Nucleus accumbens (tissue), 56 donors: ENCODE measurements around the gene MAP2K2.

Experiments
- DNase-seq, 56 donors: peaks; one replicate each; lab custom pipeline; 2025; lab: John Stamatoyannopoulos, UW

MAP2K2 gene

DNA sequence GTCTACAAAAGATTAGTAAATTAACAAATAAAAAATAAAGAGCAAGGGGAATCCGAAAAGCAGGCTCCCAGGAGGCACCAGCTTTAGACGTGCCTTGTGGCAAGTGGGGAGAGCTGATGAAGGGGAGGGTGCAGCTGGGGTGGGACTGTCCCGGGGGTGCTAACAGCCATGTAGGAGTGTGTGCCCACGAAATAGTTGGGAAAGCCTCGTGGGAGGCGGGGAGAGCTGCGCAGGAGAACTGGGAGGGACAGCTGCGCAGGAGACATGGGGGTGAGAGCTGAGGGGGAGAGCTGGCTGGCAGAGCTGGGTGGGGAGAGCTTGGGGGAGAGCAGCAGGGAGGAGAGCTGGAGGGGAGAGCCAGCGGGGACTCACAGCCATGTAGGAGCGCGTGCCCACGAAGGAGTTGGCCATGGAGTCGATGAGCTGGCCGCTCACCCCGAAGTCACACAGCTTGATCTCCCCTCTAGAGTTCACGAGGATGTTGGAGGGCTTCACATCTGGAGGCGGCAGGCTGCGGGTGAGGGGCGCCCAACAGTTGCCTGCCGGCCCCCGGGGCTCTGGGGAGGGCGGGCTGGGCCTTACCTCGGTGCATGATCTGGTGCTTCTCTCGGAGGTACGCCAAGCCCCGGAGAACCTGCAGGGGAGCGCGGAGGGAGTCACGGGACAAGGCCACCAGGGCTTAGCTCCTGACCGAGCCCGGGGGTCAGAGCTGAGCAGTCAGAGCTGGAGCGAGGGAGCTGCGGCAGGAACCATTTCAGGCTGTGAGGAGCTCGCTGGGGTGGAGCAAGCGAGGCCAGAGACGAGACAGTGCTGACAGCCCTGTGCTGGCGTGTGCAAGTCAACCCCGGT, 23.1 kb downstream of the MAP2K2 start:
- DNase-seq: peak in 4 of 56 donors; percentile 8 to 31 (median 28)

DNA sequence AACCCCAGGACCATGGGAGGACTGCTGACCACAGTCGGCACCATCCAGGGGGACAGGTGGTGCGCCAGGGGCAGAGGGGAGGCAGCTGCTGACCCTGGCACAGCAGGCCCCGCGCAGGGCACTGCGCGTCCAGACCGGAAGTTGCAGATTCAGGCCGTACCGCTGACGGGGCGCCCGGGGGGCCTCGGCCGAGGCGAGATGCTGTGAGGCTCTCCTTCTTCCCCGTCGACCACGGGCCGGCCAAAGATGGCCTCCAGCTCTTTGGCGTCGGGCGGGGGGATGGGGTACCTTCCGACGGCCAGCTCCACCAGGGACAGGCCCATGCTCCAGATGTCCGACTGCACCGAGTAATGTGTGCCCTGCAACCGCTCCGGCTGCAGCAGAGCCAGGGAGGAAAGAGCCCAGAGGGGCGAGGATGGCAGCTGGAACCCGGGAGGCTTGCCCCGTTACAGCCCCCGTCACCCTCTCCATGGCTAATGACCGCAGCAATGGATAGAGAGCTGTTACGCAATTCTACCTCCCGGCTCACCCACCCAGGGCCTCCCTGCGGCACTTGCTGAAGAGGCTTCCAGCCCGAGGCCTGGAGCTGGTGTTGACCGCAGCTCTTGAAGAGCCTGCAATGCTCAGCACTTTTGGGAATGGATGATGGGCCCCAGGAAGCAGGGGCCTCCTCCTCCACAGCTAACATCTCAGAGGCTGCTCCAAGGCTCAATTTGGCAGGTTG, 24.7 kb downstream of the MAP2K2 start:
- no peak for DNase-seq

DNA sequence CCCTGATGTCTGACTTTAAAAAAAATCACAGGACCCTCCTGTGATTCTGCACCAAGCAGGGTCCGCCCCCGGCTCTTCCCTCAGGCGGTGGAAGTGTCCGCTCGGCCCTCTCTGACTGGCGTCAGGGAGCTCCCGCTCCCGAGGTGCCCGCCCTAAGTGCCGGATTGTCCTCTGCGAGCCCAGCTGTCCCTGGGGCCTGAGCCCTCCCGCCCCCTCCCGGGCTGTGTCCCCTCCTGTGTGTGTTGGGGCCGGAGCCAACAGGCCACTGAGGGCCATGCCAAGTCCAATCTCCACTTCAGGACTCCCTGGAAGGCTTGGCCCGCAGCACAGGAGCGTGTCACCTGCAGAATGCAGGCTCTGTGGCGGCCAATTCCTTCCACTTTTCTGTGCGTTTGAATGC, 25.4 kb downstream of the MAP2K2 start:
- DNase-seq: peak in 30 of 56 donors; percentile 5 to 69 (median 26)

DNA sequence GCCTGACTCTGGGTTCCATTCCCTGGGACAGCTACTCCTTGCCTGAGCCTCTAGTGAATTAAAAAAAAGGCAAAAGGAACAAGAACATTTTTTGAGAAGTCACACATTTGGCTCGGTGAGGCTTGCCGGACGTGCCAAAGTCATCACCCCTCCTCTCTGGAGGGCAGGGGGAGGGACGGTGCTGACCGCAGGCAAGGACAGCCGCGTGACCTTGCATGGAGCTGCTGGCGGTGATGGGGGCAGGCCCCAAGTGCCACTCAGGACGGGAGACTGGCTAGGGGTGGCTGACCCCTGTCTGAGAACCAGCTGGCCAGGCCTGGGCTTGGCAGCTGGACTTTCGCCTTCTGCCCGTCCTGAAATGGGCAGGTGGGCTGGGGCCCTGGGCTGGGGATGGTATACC, 26.4 kb downstream of the MAP2K2 start:
- DNase-seq: peak in 1 of 56 donors; percentile 27

DNA sequence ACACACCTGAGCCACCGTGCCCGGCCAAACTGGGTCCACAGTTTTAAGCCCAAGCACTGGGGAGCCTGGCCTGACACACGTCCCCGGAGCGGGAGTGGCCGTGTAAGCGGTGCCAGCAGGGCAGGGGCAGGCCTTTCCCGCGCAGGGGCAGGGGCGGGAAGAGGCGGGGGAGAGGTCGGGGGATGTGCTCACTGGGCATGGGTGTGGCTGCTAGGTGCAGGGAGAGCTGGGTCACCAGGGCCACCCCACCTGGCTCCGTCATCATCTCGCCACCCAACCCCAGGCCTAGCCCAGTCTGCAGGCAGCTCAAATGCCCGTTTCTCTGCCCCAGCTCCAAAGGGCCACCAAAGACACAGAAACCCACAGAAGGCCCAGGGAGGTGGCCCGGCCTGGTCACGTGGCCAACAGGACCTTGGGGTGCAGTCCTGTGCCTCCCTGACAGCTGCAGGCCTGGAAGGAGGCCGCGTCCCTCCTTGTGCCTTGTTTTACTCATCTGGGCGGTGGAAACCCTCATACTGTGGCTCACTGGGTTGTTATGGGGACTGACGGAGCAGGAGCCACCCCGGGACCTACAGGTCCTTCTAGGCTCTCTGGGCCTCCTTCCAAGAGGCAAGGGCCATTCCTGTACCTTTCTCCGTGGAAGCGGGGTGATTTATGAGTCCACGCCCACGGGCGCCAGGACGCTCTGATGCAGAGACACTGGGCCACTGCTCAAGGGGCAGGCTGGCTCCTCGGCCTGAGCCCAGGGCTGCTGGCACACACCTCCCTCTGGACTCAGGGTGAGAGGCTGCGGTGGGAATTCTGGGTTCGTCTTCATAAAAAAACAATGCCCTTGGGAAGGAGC, 27.7 kb downstream of the MAP2K2 start:
- no peak for DNase-seq

DNA sequence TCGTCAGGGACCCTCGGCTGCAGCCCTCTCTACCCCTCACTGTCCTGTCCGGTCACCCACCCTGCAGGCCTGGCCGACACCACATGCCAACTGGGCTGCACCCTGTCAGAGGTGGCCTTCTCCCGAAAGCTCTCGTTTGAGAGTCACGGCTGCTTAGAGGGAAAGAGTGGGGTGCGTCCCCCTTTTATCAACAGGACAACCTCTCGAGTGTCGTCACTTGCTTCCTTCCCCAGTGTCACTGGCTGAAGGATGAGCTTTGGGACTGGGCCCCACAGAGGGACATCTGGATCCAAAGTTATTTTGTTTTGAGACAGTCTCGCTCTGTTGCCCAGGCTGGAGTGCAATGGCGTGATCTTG, 28.5 kb downstream of the MAP2K2 start:
- DNase-seq: no peak

DNA sequence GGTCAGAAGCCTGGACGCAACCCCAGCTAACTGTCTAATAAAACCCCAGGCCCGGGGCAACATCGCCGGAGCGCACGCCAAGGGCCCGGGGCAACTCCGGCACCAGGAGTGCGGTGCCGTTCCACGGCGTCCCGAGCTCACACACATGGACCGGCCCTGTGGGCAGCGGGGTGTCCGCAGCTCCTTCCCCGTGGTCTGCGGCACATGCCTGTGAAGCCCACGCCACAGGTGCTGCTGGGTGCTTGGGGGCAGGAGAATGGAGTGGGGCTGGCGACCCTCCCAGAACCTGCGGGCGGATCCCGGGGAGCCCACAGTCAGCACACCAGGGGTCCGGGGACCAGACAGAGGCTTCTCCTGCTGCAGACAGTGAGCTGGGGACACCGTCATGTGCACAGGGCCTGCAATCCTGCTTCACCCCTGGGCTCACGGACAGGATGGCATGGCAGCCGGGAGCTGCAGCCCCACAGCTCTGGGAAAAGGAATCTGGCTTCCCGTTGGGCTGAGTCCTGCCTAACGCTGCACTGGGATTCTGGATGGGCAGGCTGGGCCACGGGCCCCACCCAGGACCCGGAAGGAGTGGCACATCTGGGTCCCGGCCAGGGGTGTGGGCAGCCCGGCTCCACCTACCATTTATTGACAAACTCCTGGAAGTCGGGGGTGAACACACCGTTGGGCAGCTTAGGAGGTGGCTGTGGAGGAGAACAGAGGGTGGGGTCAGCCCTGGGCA, 29.0 kb downstream of the MAP2K2 start:
- no peak for DNase-seq

DNA sequence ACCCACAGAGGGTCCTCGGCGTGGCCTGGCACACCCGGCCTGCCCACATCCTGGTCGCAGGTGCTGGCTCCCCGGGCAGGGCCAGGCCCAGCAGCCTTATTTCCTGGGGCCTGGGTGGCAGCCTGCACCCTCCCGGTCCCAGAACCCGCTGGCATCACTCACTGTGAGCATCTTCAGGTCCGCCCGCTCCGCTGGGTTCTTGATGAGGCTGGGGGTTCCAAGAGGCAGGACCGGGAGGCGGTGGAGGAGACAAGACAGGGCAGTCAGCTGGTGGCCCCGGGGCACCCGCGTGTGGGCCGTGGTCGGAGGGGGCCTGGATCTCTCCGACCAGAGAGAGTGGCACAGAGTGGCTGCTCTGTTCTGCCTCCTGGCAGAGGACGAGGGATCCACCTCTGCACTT, 29.6 kb downstream of the MAP2K2 start:
- DNase-seq: no peak

DNA sequence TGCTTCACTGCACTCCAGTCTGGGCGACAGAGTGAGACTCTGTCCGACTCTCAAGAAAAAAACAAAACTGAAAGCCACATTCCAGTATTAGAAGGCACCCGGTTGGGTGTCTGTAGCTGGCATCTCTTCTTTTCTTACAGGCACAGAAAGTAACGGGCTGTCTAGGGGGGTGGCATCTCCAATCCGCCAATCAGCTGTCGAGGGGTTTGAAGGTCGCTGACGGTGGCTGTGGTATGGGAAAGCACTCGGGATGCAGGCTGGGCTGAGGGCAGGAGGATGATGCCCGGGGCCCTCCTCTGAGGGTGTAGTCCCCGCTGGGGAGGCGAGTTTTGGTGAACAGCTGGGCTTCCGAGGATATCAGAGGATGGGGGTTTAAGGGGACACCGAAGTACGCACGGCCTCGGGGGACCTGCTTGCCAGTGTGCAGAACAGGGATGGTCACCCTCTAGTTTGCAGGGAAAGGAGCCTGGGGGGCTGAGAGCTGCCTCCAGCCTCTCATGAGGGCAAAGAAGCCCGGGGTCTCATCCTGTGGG, 30.2 kb downstream of the MAP2K2 start:
- DNase-seq: no peak

DNA sequence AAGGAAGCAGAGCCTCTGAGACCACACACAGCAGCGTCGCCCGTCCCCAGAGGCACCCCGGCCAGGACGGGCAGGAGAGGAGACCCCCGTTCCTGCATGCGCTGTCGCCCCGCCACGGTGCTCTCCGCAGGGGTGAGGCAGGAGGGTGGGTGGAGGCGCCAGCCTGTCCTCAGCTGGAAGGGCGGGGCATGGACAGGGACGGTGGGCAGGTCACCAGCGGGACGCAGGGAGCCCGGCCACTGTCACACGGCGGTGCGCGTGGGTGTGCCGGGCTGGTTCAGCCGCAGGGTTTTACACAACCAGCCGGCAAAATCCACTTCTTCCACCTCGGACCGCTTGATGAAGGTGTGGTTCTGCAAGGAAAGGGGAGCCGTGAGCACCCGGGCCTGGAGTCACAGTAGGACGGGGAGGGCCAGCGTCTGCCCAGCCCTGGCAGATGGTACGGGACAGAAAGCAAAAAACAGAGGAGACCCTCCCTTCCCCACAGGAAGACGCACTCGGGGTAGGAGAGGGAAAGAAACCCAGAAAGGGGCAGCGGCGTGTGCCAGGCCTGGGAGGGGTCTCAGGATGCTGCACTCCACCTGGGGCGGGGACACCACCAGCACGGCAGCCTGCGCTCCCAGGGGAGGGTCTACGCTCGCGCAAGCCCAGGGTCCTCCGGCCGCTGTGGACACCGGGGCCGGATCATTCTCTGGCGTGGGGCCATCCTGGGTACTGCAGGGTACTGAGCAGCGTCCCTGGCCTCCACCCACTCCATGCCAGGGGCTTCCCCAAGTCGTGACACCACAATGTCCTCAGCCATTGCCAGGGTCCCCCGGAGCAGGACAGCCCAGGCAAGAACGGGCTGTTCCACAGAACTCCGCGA, 33.3 kb downstream of the MAP2K2 start:
- no peak for DNase-seq

DNA sequence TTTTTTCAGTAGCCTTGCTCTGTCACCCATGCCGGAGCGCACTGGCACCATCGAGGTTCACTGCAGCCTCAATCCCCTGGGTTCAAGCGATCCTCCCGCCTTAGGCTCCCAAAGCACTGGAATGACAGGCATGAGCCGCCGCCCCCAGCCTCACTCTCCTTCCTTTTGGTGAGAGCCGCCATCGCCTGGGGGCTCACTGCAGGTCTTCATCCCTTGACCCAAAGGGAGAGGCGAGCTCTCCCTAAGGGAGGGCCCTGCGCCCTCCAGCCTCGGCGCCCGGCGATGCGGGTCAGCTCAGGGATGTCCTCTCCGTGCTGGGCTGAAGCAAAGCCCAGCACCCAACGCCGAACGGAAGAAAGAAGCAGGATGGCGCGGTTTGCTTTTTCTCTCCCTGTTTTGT, 34.0 kb downstream of the MAP2K2 start:
- no peak for DNase-seq

DNA sequence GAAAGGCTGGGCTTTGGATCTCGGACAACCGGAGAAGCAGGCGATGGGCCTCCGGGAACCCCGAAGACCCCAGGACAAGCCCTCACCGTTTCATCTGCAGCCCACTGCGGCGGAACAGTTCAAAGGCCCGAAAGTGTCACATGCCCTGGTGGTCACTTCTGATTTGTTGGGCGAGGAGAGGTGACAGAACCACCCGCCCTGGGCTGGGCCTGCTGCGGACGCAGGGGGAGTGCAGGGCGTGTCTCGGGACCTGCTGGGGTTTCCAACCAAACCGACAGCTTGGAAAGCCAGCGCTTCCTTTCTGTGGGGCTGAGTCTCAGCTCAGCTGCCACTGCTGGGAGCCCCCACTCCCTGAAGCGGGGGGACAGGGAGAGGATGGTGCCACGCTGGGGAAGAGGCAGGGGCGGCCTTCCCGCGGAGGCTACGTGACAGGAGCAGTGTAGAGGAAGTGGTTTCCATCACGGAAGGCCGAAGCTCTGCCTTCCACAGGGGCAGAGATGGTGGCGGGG, 34.5 kb downstream of the MAP2K2 start:
- peak in 2 of 56 donors; percentile 7 to 38 for DNase-seq

DNA sequence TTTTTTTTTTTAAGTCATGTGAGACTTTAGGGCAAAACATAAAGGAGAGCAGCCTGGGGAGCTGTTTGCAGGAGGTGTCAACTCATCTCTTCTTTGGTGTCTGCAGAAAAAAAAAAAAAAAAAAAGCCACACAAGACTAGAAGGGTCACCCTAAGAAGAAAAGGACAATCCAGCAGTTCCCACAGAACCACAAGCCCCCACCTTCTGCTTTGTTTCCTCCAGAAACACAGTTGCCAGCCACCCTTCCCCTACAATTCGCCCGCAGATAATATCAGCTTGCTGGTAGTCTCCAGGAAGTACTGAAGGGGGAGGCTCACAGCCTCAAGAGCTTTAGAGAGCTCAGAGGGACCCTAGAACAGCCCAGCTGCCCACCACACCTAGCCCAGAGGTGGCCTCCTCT, 34.9 kb downstream of the MAP2K2 start:
- no peak for DNase-seq

DNA sequence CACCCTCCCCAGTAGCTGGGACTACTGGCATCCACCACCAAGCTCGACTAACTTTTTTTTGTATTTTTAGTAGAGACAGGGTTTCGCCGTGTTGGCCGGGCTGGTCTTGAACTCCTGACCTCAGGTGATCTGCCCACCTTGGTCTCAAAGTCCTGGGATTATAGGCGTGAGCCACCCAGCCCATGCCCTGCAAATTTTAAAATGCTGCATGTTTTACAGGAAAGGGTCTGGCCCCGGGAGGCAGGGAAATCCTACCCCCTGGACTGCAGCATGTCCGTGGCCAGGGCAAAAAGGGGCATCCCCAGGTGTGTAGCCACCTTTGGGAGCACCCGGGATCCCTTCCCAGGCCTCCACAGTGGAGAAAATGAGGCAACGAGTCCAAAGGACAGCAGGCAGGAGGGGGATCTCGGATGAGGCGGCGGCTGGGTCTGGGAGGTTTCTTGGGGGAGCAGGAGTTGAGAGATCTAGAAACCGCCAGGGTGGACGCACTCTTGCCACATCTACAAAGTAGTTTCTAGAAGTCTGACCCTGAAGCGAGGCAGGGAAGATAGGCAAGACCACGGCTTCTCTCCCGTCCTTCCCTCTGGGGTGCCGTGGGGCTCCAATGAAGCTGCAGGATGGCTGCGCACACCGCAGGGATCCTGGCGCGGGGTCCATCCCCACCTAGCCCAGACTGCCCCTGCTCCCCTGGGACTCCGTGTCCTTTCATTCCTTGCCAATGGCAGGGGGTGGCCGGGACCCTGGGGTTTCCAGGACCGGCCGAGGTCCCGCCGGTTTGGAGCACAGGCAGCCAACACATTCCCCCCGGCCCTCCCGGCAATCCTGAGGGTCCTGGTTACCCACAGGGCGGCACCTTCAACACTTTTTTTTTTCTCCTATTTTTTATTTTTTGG, 35.9 kb downstream of the MAP2K2 start:
- no peak for DNase-seq

DNA sequence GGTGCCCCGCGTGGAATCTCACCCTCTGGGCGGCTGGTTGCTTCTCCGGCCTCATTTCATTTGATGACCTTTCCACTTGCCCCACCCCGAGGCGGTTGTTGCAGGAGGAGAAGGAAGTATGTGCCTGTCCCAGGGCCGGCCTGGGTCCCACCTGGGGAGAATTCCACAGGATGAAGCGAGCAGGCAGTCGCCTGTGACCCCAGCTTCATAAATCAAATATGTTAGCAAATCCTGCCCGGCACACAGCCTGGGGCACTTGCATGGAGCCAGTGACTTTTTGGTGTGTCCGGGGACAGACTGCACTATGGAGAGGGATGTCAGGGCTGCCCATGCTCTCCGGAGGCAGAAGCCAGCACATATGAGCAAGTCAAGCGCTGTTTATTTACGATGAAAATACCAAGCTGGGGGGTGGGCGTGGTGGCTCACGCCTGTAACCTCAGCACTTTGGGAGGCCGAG, 37.5 kb downstream of the MAP2K2 start:
- no peak for DNase-seq

DNA sequence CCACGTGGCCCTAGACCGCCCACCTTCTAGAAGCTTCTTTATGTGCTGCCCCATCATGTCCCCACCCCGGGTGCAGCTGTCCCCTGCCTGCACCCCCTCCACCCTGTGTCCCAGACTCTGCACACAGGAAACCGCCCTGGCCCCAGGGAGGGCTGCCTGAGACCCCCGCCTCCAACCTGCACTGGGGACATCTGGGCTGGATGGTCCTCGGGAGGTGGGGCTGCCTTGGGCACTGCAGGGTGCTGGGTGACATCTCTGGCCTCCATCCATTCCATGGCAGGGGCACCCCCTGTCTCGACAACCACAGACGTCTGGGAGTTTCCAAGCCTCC, 39.4 kb downstream of the MAP2K2 start:
- peak in 1 of 56 donors; percentile 19 for DNase-seq

DNA sequence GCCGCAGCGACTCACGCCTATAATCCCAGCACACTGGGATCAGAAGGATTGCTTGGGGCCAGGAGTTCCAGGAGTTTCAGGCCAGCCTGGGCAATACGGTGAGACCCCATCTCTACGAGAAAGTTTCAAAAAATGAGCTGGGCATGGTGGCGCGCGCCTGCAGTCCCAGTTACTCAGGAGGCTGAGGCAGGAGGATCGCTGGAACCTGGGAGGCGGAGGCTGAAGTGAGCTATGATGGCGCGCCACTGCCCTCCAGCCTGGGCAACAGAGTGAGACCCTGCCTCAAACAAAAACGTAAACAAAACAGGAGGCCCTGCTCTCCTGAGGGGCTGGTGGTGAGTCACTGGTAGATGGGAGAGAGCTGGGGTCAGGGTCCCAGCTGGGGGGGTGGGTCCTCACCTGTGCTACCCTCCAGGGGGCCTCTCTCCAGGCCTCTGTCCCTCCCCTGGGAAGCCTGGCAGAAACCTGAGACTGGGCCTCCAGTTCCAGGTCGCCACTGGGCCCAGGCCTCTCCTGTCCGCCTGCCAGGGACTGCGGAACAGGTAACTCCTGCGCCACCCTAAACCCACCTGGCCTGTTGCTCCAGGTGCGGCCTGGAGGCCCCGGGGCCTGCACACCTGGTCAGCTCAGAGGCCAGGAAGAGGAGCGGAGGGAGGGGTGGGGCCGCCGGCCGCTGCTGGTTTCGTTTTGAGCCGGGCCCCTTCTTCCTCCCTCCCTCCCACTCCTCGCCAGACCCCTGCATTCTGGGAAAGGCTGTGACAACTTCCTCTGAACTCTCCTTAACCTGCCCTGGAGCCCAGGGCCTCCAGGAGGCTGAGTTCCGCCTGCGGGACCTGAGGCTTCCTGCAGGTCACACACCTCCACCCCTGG, 40.0 kb downstream of the MAP2K2 start:
- DNase-seq: no peak
